Transverse colon (tissue), 4 donors: ENCODE measurements around the gene PYGB. TPM values are rescaled to one million over a fixed set of nuclear protein-coding genes. Genes with fewer than 3 reads are reported as not detected.

Experiments used
- DNase-seq: peaks from one replicate; pipeline ENCODE4 v3.0.0-alpha.2; 2019
- H3K27ac ChIP-seq, 4 donors: fragments of 200-600 bp; sonication (generic); 2 replicates each; pipeline ENCODE4 v1.5.1; 2016 to 2018; ENCODE audit warnings: inconsistent platforms in 4 of 4
- H3K27me3 ChIP-seq: fragments of 200-600 bp; sonication (generic); 2 replicates; pipeline ENCODE4 v1.5.1; 2017; ENCODE audit warnings: inconsistent platforms
- H3K36me3 ChIP-seq, 4 donors: fragments of 200-600 bp; sonication (generic); 2 replicates each; pipeline ENCODE4 v1.5.1; 2017 to 2019; ENCODE audit warnings: inconsistent platforms in 4 of 4
- H3K4me1 ChIP-seq, 4 donors: fragments of 200-600 bp; sonication (generic); 2 replicates each; pipeline ENCODE4 v1.5.1; 2017 to 2020; ENCODE audit warnings: inconsistent platforms in 4 of 4
- H3K4me3 ChIP-seq, 4 donors: fragments of 200-600 bp; sonication (generic); 1 replicate in 1 of 4; 2 replicates in 3 of 4; pipeline versions ENCODE4 v1.5.1 to v1.6.1; 2017 to 2019; ENCODE audit warnings: inconsistent platforms in 4 of 4
- H3K9me3 ChIP-seq, 2 donors: fragments of 200-600 bp; sonication (generic); 2 replicates each; pipeline ENCODE4 v1.5.1; 2017 to 2019; ENCODE audit warnings: inconsistent platforms in 2 of 2
- CTCF ChIP-seq, 5 experiments: fragments of 200-600 bp in 3 of 5; fragments of 450-650 bp in 2 of 5; sonication (generic) in 3 of 5; IDR thresholded peaks; 1 replicate in 2 of 5; 2 replicates in 3 of 5; pipeline ENCODE4 v1.5.1; 2016 to 2017; ENCODE audit warnings: antibody characterized with exemption in 5 of 5, inconsistent platforms in 3 of 5, mild to moderate bottlenecking in 2 of 5, moderate library complexity in 1 of 5
- EP300 ChIP-seq: sonication (generic); formaldehyde crosslinking; IDR thresholded peaks from one replicate; pipeline ENCODE4 v1.6.1; 2017; ENCODE audit warnings: antibody characterized with exemption, low read depth
- POLR2A ChIP-seq: fragments of 450-650 bp; IDR thresholded peaks from one replicate; pipeline ENCODE4 v1.6.1; 2016; ENCODE audit warnings: antibody characterized with exemption, mild to moderate bottlenecking, moderate library complexity
- POLR2AphosphoS5 ChIP-seq, 3 donors: sonication (generic); formaldehyde crosslinking; IDR thresholded peaks; one replicate each; pipeline ENCODE4 v1.6.1; 2016; ENCODE audit warnings: antibody characterized with exemption in 3 of 3
- WGBS, 2 donors: methylation state at CpG; one replicate each; pipeline ENCODE4 v1.1.5; 2018; ENCODE audit warnings: low coverage in 1 of 2; 5-methylcytosine and 5-hydroxymethylcytosine counted together
- in situ Hi-C, 4 donors: fragments of 200-750 bp; cut with MboI; loops; one replicate each; pipeline versions ENCODE4 v1.15.0 to v1.15.1; 2017; ENCODE audit warnings: low sequenced_read_pairs in 3 of 4, low pct_ligation_motif_present in 1 of 4, low pct_unique_long_range_greater_than_20kb in 1 of 4
- intact Hi-C: fragments of 100-400 bp; cut with DNase I; formaldehyde crosslinking; loops from one replicate; pipeline ENCODE4 v1.15.1; 2023; ENCODE audit warnings: low total_unique reads
- total RNA-seq, 4 donors: library from RNA; depleted of rRNA; stranded (reverse); fragments of >200 nt; gene quantifications; one replicate each; pipeline ENCODE4 v1.1.0, GENCODE V29; 2016

Gene PYGB
- total RNA-seq, 4 donors from 2014 or later: 195 to 554 (median 359) TPM

GRCh38 chr20:25269057-25269832, 21.4 kb downstream of the PYGB start:
- DNase-seq: no peak
- in situ Hi-C loops: no loop called here

GRCh38 chr20:25269833-25270170, 21.9 kb downstream of the PYGB start:
- in situ Hi-C loops (no loop called here), intact Hi-C loops (loop anchor here (10.0 kb wide), 1 partner anchor 215 kb away; the partner anchor contains the start of gene ACSS1)
- peak; percentile 3 for DNase-seq
- Histone ChIP-seq H3K36me3 (peaks cover 0 to 49% (median 25%) of the 10 kb centered on the region in 4 donors), H3K27me3 (no peaks in the 10 kb centered on the region), H3K27ac (no peak overlapping the region), H3K9me3 (no peaks in the 10 kb centered on the region), H3K4me3 (no peak overlapping the region), H3K4me1 (peaks cover 0 to 3% (median 0%) of the 10 kb centered on the region in 4 donors)
- 95 to 98% methylated on average over 3 to 6 of the region's 6 CpGs for WGBS, 2 donors
- TF ChIP-seq EP300 (no peak), POLR2A (no peak), POLR2AphosphoS5 (IDR thresholded peaks at IDR 0.05) (no peak), CTCF (IDR thresholded peaks at IDR 0.05) (no peak)

More at GRCh38 chr20:25269057-25269832, 21.4 kb downstream of the PYGB start:
- H3K27ac ChIP-seq: no peak overlapping the region
- intact Hi-C loops: loop anchor here (10.0 kb wide), 1 partner anchor 214 kb away; the partner anchor contains the start of gene ACSS1
- H3K27me3 ChIP-seq: no peaks in the 10 kb centered on the region
- peaks cover 0 to 44% (median 22%) of the 10 kb centered on the region in 4 donors for H3K36me3 ChIP-seq
- H3K4me3 ChIP-seq: no peak overlapping the region
- H3K9me3 ChIP-seq: no peaks in the 10 kb centered on the region
- WGBS, 2 donors: 93 to 94% methylated on average over 3 to 11 of the region's 11 CpGs
- H3K4me1 ChIP-seq: peaks cover 0 to 3% (median 0%) of the 10 kb centered on the region in 4 donors
- TF ChIP-seq EP300 (no peak), POLR2AphosphoS5 (IDR thresholded peaks at IDR 0.05) (no peak), POLR2A (no peak), CTCF (IDR thresholded peaks at IDR 0.05) (no peak)

GRCh38 chr20:25270829-25271251, 23.0 kb downstream of the PYGB start:
- TF ChIP-seq POLR2A: no peak
- no peak for TF ChIP-seq CTCF (IDR thresholded peaks at IDR 0.05)
- TF ChIP-seq EP300: no peak
- no peak for TF ChIP-seq POLR2AphosphoS5 (IDR thresholded peaks at IDR 0.05)
- Histone ChIP-seq H3K4me3 (no peak overlapping the region), H3K36me3 (peaks cover 0 to 57% (median 26%) of the 10 kb centered on the region in 4 donors), H3K27me3 (no peaks in the 10 kb centered on the region), H3K4me1 (peaks cover 0 to 3% (median 0%) of the 10 kb centered on the region in 4 donors), H3K27ac (peak overlapping the region in 1 of 4 donors; percentile 72), H3K9me3 (no peaks in the 10 kb centered on the region)
- 65 to 70% methylated on average over 7 to 12 of the region's 12 CpGs for WGBS, 2 donors
- in situ Hi-C loops (no loop called here), intact Hi-C loops (no loop called here)
- DNase-seq: peak; percentile 4

- no peaks in the 10 kb centered on the region for H3K27me3 ChIP-seq
- H3K4me1 ChIP-seq: peaks cover 0 to 3% (median 0%) of the 10 kb centered on the region in 4 donors
- in situ Hi-C loops: no loop called here
- peak overlapping the region in 3 of 4 donors; percentile 1 to 72 (median 11) for H3K27ac ChIP-seq
- no peak for TF ChIP-seq CTCF (IDR thresholded peaks at IDR 0.05)
- intact Hi-C loops: no loop called here
- DNase-seq: peak; percentile 5
- H3K9me3 ChIP-seq: no peaks in the 10 kb centered on the region
- 96 to 100% methylated on average over 1 to 11 of the region's 13 CpGs for WGBS, 2 donors
- peaks cover 0 to 59% (median 28%) of the 10 kb centered on the region in 4 donors for H3K36me3 ChIP-seq
- no peak overlapping the region for H3K4me3 ChIP-seq
Observed at GRCh38 chr20:25271486-25272222, 23.8 kb downstream of the PYGB start.
